Stomach (tissue), 4 donors: ENCODE measurements around the gene KIRREL3.

Source experiments
- CTCF ChIP-seq, 7 experiments: fragments of 450-650 bp in 4 of 7; fragments of 200-600 bp in 3 of 7; sonication (generic) in 3 of 7; IDR thresholded peaks; one replicate each; pipeline ENCODE4 v1.5.1; 2016 to 2019; ENCODE audit warnings: antibody characterized with exemption in 7 of 7, control low read depth in 2 of 7, mild to moderate bottlenecking in 1 of 7
- EP300 ChIP-seq: sonication (generic); formaldehyde crosslinking; IDR thresholded peaks from one replicate; pipeline ENCODE4 v1.6.1; 2017; ENCODE audit warnings: antibody characterized with exemption
- POLR2A ChIP-seq, 4 donors: fragments of 450-650 bp; IDR thresholded peaks; one replicate each; pipeline ENCODE4 v1.6.1; 2016; ENCODE audit warnings: antibody characterized with exemption in 4 of 4, control low read depth in 2 of 4, mild to moderate bottlenecking in 1 of 4, moderate library complexity in 1 of 4
- POLR2AphosphoS5 ChIP-seq, 3 donors: sonication (generic); formaldehyde crosslinking; IDR thresholded peaks; one replicate each; pipeline ENCODE4 v1.6.1; 2016; ENCODE audit warnings: antibody characterized with exemption in 3 of 3

DNA sequence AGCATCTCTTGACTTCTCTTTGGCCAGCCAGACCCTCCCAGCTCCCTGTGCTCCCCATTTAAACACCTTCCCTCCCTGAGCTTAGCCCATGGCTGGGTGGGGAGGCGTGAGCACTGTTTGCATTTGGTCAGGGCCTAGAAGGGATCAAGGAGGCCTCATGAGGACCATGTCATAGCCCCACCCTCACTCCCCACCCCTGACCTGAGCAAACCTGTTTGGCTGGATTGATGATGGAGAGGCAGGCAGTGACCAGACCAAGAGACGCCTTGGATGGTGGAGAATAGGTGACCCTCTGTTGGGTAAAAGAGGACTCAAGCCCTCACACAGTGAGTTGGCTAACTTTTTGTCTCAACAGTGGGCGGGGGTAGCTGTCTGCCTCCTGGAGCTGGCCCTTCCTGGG lies 595.2 kb downstream of the KIRREL3 start:
- TF ChIP-seq POLR2A (IDR thresholded peaks at IDR 0.05), result no peak
- TF ChIP-seq POLR2AphosphoS5 (IDR thresholded peaks at IDR 0.05), result no peak
- no peak for TF ChIP-seq CTCF (IDR thresholded peaks at IDR 0.05)
- no peak for TF ChIP-seq EP300
